HCT116 (cell line): ENCODE measurements around the gene PACRG. TPM values are rescaled to one million over a fixed set of nuclear protein-coding genes. Genes with fewer than 3 reads are reported as not detected.

Experiments
- ATAC-seq: fragments of 200-7000 bp; cut with Tn5 transposase; 2 replicates; pipeline ENCODE4 v1.9.1; 2020; ENCODE audit warnings: mild to moderate bottlenecking, moderate library complexity
- BruUV-seq: library from RNA; stranded (reverse); fragments of 400-500 nt; replicated peaks from 2 replicates; lab custom pipeline; 2021; lab: Mats Ljungman, UMichigan
- CTCF ChIA-PET: fragments of 300-600 bp; sonication (Branson Sonifier 250); formaldehyde crosslinking; loops from one replicate; lab custom pipeline; 2021; ENCODE audit warnings: antibody characterized with exemption; lab: Charles Lee
- POLR2A ChIA-PET: fragments of 300-600, 350-600 bp; sonication (Branson Sonifier 250); formaldehyde crosslinking; loops from one replicate; lab custom pipeline; 2021; ENCODE audit warnings: antibody characterized with exemption; lab: Charles Lee
- RAD21 ChIA-PET, 2 experiments: fragments of 300-600 bp; sonication (Branson Sonifier 250); formaldehyde crosslinking; loops; one replicate each; lab custom pipeline; 2023; ENCODE audit warnings: low total read pairs in 2 of 2; ENCODE audit not compliant: uncharacterized antibody in 2 of 2, unreplicated experiment in 2 of 2, low non-redundant PET in 1 of 2; lab: Charles Lee
- DNase-seq: peaks from one replicate; pipeline ENCODE4 v3.0.0-alpha.2; 2010; ENCODE audit warnings: low read depth, low spot score
- H2AFZ ChIP-seq: fragments of 200-600 bp; shearing (Covaris generic), sonication (generic); 2 replicates; pipeline ENCODE4 v1.6.1; 2017; ENCODE audit warnings: low read depth, mixed run types, mixed read lengths, antibody characterized with exemption, low read length; ENCODE audit not compliant: poor library complexity, severe bottlenecking
- H3K27ac ChIP-seq: 2 replicates; pipeline ENCODE4 v1.5.1; 2012; ENCODE audit warnings: low read depth, low read length
- H3K27me3 ChIP-seq: fragments of 200-600 bp; sonication (generic); 2 replicates; pipeline ENCODE4 v1.6.1; 2016; ENCODE audit warnings: mixed run types, low read length, mixed read lengths; ENCODE audit not compliant: insufficient read depth
- H3K36me3 ChIP-seq, 2 experiments: fragments of 200-500 bp in 1 of 2; fragments of 200-600 bp in 1 of 2; sonication (Bioruptor generic) in 1 of 2; sonication (generic) in 1 of 2; 2 replicates each; pipeline versions ENCODE4 v1.5.1 to v1.6.1; 2014 to 2016; ENCODE audit warnings: low read length in 2 of 2, inconsistent platforms in 1 of 2, mixed read lengths in 1 of 2, mixed run types in 1 of 2; ENCODE audit not compliant: insufficient read depth in 2 of 2, control insufficient read depth in 1 of 2
- H3K4me1 ChIP-seq, 2 experiments: fragments of 200-600 bp in 1 of 2; sonication (generic) in 1 of 2; 2 replicates each; pipeline versions ENCODE4 v1.5.1 to v1.6.1; 2012 to 2017; ENCODE audit warnings: low read length in 2 of 2, inconsistent platforms in 1 of 2, mild to moderate bottlenecking in 1 of 2, mixed read lengths in 1 of 2, mixed run types in 1 of 2, moderate library complexity in 1 of 2; ENCODE audit not compliant: insufficient read depth in 2 of 2, control insufficient read depth in 1 of 2
- H3K4me2 ChIP-seq: fragments of 200-600 bp; sonication (generic); 2 replicates; pipeline ENCODE4 v1.6.1; 2017; ENCODE audit warnings: mixed run types, low read length, mixed read lengths
- H3K4me3 ChIP-seq, 2 experiments: fragments of 200-600 bp in 1 of 2; sonication (generic) in 1 of 2; replicated peaks in 1 of 2; 2 replicates each; pipeline ENCODE4 v1.5.1; 2011 to 2016; ENCODE audit warnings: low read length in 2 of 2, control low read depth in 1 of 2, low read depth in 1 of 2, mild to moderate bottlenecking in 1 of 2, mixed read lengths in 1 of 2, mixed run types in 1 of 2
- H3K79me2 ChIP-seq: fragments of 200-600 bp; sonication (generic); 2 replicates; pipeline ENCODE4 v1.6.1; 2017; ENCODE audit warnings: mild to moderate bottlenecking, mixed run types, low read length, moderate library complexity, mixed read lengths; ENCODE audit not compliant: insufficient read depth
- H3K9ac ChIP-seq: fragments of 200-600 bp; sonication (generic); 2 replicates; pipeline ENCODE4 v1.6.1; 2016; ENCODE audit warnings: low read length, mixed read lengths
- H3K9me2 ChIP-seq: fragments of 200-600 bp; sonication (generic), shearing (Covaris generic); 2 replicates; pipeline ENCODE4 v1.6.1; 2017; ENCODE audit warnings: mixed run types, mild to moderate bottlenecking, moderate library complexity; ENCODE audit not compliant: insufficient read depth
- H3K9me3 ChIP-seq, 2 experiments: fragments of 200-500 bp in 1 of 2; fragments of 200-600 bp in 1 of 2; sonication (Bioruptor generic) in 1 of 2; sonication (generic) in 1 of 2; 2 replicates each; pipeline ENCODE4 v1.6.1; 2014 to 2017; ENCODE audit warnings: low read length in 2 of 2, mixed read lengths in 2 of 2, inconsistent platforms in 1 of 2, low read depth in 1 of 2, mild to moderate bottlenecking in 1 of 2, mixed run types in 1 of 2, moderate library complexity in 1 of 2; ENCODE audit not compliant: control insufficient read depth in 1 of 2, insufficient read depth in 1 of 2
- H4K20me1 ChIP-seq: fragments of 200-600 bp; sonication (generic), shearing (Covaris generic); 2 replicates; pipeline ENCODE4 v1.6.1; 2017; ENCODE audit warnings: mixed run types, mild to moderate bottlenecking, moderate library complexity; ENCODE audit not compliant: insufficient read depth
- CBX3 ChIP-seq: IDR thresholded peaks from 2 replicates; pipeline ENCODE4 v1.6.1; 2012; ENCODE audit warnings: low read depth
- CEBPB ChIP-seq: IDR thresholded peaks from 2 replicates; pipeline ENCODE4 v1.6.1; 2012; ENCODE audit warnings: low read depth
- EGR1 ChIP-seq: IDR thresholded peaks from 2 replicates; pipeline ENCODE4 v1.6.1; 2012; ENCODE audit warnings: low read depth
- ELF1 ChIP-seq: IDR thresholded peaks from 2 replicates; pipeline ENCODE4 v1.6.1; 2012; ENCODE audit warnings: low read depth, borderline replicate concordance
- JUND ChIP-seq: IDR thresholded peaks from 2 replicates; pipeline ENCODE4 v1.6.1; 2012
- MAX ChIP-seq: IDR thresholded peaks from 2 replicates; pipeline ENCODE4 v1.6.1; 2012
- POLR2A ChIP-seq: IDR thresholded peaks from 2 replicates; pipeline ENCODE4 v1.7.0; 2011; ENCODE audit warnings: borderline replicate concordance; ENCODE audit not compliant: insufficient read depth, insufficient read length; ENCODE audit errors: extremely low read depth
- SIN3A ChIP-seq: IDR thresholded peaks from 2 replicates; pipeline ENCODE4 v1.6.1; 2012; ENCODE audit warnings: low read depth
- YY1 ChIP-seq: IDR thresholded peaks from 2 replicates; pipeline ENCODE4 v1.6.1; 2011; ENCODE audit warnings: low read length, low read depth, moderate library complexity, mild to moderate bottlenecking; ENCODE audit not compliant: insufficient replicate concordance; ENCODE audit errors: extremely low read depth
- ZFX ChIP-seq: fragments of 450-650 bp; IDR thresholded peaks from 2 replicates; pipeline ENCODE4 v1.6.1; 2017
- intact Hi-C: fragments of 100-400 bp; cut with micrococcal nuclease; formaldehyde crosslinking; loops from 2 replicates; pipeline ENCODE4 v1.10.0; 2022
- total RNA-seq: library from RNA; stranded (reverse); gene quantifications from one replicate; pipeline ENCODE4 v1.2.1, GENCODE V29; 2021; ENCODE audit not compliant: unreplicated experiment
- TF ChIP-seq, protein P1 (sequence below): IDR thresholded peaks from 2 replicates; pipeline ENCODE4 v1.6.1; 2012; ENCODE audit warnings: low read depth
- TF ChIP-seq, protein P2 (sequence below), 3 experiments: fragments of 200-600 bp in 1 of 3; sonication (generic) in 1 of 3; IDR thresholded peaks in 2 of 3; conservative IDR thresholded peaks in 1 of 3; 2 replicates each; pipeline ENCODE4 v1.5.1; 2012 to 2017; ENCODE audit warnings: low read depth in 2 of 3, low read length in 2 of 3, antibody characterized with exemption in 1 of 3, borderline replicate concordance in 1 of 3, control low read depth in 1 of 3, mild to moderate bottlenecking in 1 of 3, mixed read lengths in 1 of 3, mixed run types in 1 of 3, moderate library complexity in 1 of 3; ENCODE audit not compliant: insufficient read depth in 1 of 3

Gene PACRG
- total RNA-seq, 1 experiment from 2014 or later = 0.71 TPM

DNA sequence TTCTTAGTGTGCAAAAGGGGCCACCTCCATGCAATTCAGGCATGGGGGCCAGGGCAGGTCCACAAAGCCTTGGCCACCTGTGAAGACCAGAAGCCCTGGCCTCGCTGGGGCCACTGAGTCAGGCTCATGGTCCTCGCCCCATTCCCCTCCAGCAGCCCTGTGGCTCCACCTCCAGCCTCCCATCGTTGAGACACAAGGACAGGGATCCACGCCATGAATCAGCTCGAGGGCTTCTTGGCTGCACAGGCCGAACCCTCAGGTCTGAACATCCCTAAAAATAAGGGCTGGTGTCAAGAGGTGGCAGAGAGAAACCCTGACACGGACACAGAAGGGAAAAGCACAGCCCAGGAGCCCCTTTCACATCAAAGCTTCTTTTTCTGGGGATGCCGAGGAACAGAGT is 618.2 kb downstream of the PACRG start:
- no peaks in the 10 kb centered on the region for H3K9me2 ChIP-seq
- POLR2A ChIA-PET = no interaction called here
- H4K20me1 ChIP-seq = no peaks in the 10 kb centered on the region
- no peak overlapping the region for H3K4me3 ChIP-seq
- no peaks in the 10 kb centered on the region for H3K36me3 ChIP-seq
- intact Hi-C loops = no loop called here
- CTCF ChIA-PET = no interaction called here
- TF ChIP-seq JUND (no peak), POLR2A (no peak), MAX (no peak), CBX3 (no peak), CEBPB (no peak), YY1 (no peak), EGR1 (no peak), ELF1 (no peak), SIN3A (no peak), ZFX (no peak)
- TF ChIP-seq, protein P1, sequence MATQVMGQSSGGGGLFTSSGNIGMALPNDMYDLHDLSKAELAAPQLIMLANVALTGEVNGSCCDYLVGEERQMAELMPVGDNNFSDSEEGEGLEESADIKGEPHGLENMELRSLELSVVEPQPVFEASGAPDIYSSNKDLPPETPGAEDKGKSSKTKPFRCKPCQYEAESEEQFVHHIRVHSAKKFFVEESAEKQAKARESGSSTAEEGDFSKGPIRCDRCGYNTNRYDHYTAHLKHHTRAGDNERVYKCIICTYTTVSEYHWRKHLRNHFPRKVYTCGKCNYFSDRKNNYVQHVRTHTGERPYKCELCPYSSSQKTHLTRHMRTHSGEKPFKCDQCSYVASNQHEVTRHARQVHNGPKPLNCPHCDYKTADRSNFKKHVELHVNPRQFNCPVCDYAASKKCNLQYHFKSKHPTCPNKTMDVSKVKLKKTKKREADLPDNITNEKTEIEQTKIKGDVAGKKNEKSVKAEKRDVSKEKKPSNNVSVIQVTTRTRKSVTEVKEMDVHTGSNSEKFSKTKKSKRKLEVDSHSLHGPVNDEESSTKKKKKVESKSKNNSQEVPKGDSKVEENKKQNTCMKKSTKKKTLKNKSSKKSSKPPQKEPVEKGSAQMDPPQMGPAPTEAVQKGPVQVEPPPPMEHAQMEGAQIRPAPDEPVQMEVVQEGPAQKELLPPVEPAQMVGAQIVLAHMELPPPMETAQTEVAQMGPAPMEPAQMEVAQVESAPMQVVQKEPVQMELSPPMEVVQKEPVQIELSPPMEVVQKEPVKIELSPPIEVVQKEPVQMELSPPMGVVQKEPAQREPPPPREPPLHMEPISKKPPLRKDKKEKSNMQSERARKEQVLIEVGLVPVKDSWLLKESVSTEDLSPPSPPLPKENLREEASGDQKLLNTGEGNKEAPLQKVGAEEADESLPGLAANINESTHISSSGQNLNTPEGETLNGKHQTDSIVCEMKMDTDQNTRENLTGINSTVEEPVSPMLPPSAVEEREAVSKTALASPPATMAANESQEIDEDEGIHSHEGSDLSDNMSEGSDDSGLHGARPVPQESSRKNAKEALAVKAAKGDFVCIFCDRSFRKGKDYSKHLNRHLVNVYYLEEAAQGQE = no peak
- TF ChIP-seq, protein P2, sequence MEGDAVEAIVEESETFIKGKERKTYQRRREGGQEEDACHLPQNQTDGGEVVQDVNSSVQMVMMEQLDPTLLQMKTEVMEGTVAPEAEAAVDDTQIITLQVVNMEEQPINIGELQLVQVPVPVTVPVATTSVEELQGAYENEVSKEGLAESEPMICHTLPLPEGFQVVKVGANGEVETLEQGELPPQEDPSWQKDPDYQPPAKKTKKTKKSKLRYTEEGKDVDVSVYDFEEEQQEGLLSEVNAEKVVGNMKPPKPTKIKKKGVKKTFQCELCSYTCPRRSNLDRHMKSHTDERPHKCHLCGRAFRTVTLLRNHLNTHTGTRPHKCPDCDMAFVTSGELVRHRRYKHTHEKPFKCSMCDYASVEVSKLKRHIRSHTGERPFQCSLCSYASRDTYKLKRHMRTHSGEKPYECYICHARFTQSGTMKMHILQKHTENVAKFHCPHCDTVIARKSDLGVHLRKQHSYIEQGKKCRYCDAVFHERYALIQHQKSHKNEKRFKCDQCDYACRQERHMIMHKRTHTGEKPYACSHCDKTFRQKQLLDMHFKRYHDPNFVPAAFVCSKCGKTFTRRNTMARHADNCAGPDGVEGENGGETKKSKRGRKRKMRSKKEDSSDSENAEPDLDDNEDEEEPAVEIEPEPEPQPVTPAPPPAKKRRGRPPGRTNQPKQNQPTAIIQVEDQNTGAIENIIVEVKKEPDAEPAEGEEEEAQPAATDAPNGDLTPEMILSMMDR (IDR thresholded peaks at IDR 0.05 in 2 of 3, conservative IDR thresholded peaks at IDR 0.05 in 1 of 3; ENCODE audit: borderline replicate concordance in 1 of 3, insufficient read depth in 1 of 3, low read depth in 2 of 3, low read length in 2 of 3) = no peak
- no peak overlapping the region for H3K4me2 ChIP-seq
- no peak for DNase-seq
- no peaks in the 10 kb centered on the region for H3K79me2 ChIP-seq
- H2AFZ ChIP-seq = no peak overlapping the region
- ATAC-seq = no peak
- no peak overlapping the region for H3K27ac ChIP-seq
- H3K9ac ChIP-seq = no peak overlapping the region
- RAD21 ChIA-PET = no interaction called here
- no peaks in the 10 kb centered on the region for H3K27me3 ChIP-seq
- H3K9me3 ChIP-seq = no peaks in the 10 kb centered on the region
- H3K4me1 ChIP-seq = peaks cover 0 to 12% of the 10 kb centered on the region in 2 experiments; a peak in 2 of 4 replicates
- BruUV-seq = no TSS peak
